B cell (primary cell): ENCODE results near the gene TTC38. TPM values are rescaled to one million over a fixed set of nuclear protein-coding genes. Genes with fewer than 3 reads are reported as not detected.

Experiments used
- ATAC-seq: fragments of 200-7000 bp; cut with Tn5 transposase; one replicate; pipeline ENCODE4 v1.10.0; 2021; ENCODE audit warnings: low read depth, mild to moderate bottlenecking, moderate number of reproducible peaks, moderate library complexity
- CTCF ChIA-PET: fragments of 350-600 bp; sonication (Branson Sonifier 250); formaldehyde crosslinking; loops from one replicate; lab custom pipeline; 2021; ENCODE audit warnings: antibody characterized with exemption, inconsistent platforms; lab: Charles Lee
- POLR2A ChIA-PET: fragments of 350-600 bp; sonication (Branson Sonifier 250); formaldehyde crosslinking; loops from one replicate; lab custom pipeline; 2021; ENCODE audit warnings: antibody characterized with exemption; lab: Charles Lee
- DNase-seq: peaks from one replicate; pipeline ENCODE4 v3.0.0; 2013
- H2AFZ ChIP-seq: 2 replicates; pipeline ENCODE4 v1.6.1; 2012; ENCODE audit warnings: mild to moderate bottlenecking, low read depth, low read length; ENCODE audit not compliant: insufficient read depth, poor library complexity, severe bottlenecking
- H3K27ac ChIP-seq, 2 donors: 1 replicate in 1 of 2; 2 replicates in 1 of 2; pipeline ENCODE4 v1.5.1; 2012 to 2013; ENCODE audit warnings: low read length in 2 of 2, mild to moderate bottlenecking in 2 of 2, moderate library complexity in 1 of 2
- H3K27me3 ChIP-seq, 4 experiments: fragments of 200-600 bp in 1 of 4; sonication (generic) in 1 of 4; replicated peaks in 1 of 4; 1 replicate in 2 of 4; 2 replicates in 2 of 4; pipeline versions ENCODE4 v1.6.1 to v1.7.0; 2013 to 2016; ENCODE audit warnings: low read length in 3 of 4, mild to moderate bottlenecking in 2 of 4, mixed read lengths in 1 of 4, moderate library complexity in 1 of 4; ENCODE audit not compliant: insufficient read depth in 4 of 4, control insufficient read depth in 3 of 4; ENCODE audit errors: control extremely low read depth in 1 of 4
- H3K36me3 ChIP-seq, 2 experiments: replicated peaks in 1 of 2; 1 replicate in 1 of 2; 2 replicates in 1 of 2; pipeline versions ENCODE4 v1.6.1 to v1.7.1; 2013; ENCODE audit warnings: low read length in 1 of 2; ENCODE audit not compliant: insufficient read depth in 2 of 2, control insufficient read depth in 1 of 2; ENCODE audit errors: control extremely low read depth in 1 of 2, extremely low read depth in 1 of 2
- H3K4me1 ChIP-seq, 2 donors: fragments of 200-600 bp in 1 of 2; sonication (generic) in 1 of 2; 1 replicate in 1 of 2; 2 replicates in 1 of 2; pipeline versions ENCODE4 v1.5.1 to v1.6.1; 2013 to 2017; ENCODE audit warnings: low read length in 2 of 2; ENCODE audit not compliant: control insufficient read depth in 2 of 2, insufficient read depth in 2 of 2
- H3K4me2 ChIP-seq: replicated peaks from 2 replicates; pipeline ENCODE3; 2012; ENCODE audit warnings: mild to moderate bottlenecking, low read depth, low read length; ENCODE audit not compliant: poor library complexity, severe bottlenecking
- H3K4me3 ChIP-seq, 5 experiments: fragments of 200-600 bp in 1 of 5; sonication (generic) in 1 of 5; 1 replicate in 3 of 5; 2 replicates in 2 of 5; pipeline versions ENCODE4 v1.5.1 to v1.7.0; 2011 to 2016; ENCODE audit warnings: low read length in 4 of 5, mild to moderate bottlenecking in 4 of 5, low read depth in 2 of 5, control low read depth in 1 of 5, moderate library complexity in 1 of 5; ENCODE audit not compliant: insufficient read depth in 1 of 5; ENCODE audit errors: control extremely low read depth in 1 of 5, extremely low read depth in 1 of 5
- H3K79me2 ChIP-seq: fragments of 200-600 bp; sonication (generic); one replicate; pipeline ENCODE4 v1.6.0; 2016; ENCODE audit warnings: low read length; ENCODE audit not compliant: control insufficient read depth, insufficient read depth
- H3K9ac ChIP-seq: fragments of 200-600 bp; sonication (generic); 2 replicates; pipeline ENCODE4 v1.6.1; 2017; ENCODE audit warnings: mild to moderate bottlenecking, low read length, moderate library complexity
- H3K9me3 ChIP-seq, 3 donors: one replicate each; pipeline versions ENCODE4 v1.6.1 to v1.7.1; 2013; ENCODE audit warnings: low read length in 2 of 3; ENCODE audit not compliant: control insufficient read depth in 2 of 3, insufficient read depth in 1 of 3; ENCODE audit errors: control extremely low read depth in 1 of 3
- H4K20me1 ChIP-seq: 2 replicates; pipeline ENCODE4 v1.6.0; 2012; ENCODE audit warnings: mild to moderate bottlenecking, low read length; ENCODE audit not compliant: insufficient read depth, control insufficient read depth, poor library complexity, severe bottlenecking
- H3K27ac Mint-ChIP-seq: one replicate; pipeline ENCODE4 v1.8.0; 2021; ENCODE audit warnings: mixed read lengths
- H3K27me3 Mint-ChIP-seq: one replicate; pipeline ENCODE4 v1.8.0; 2021; ENCODE audit warnings: mixed read lengths
- H3K4me1 Mint-ChIP-seq: one replicate; pipeline ENCODE4 v1.8.0; 2021; ENCODE audit warnings: mixed read lengths
- H3K4me3 Mint-ChIP-seq: one replicate; pipeline ENCODE4 v1.8.0; 2021; ENCODE audit warnings: mixed read lengths
- H3K9me3 Mint-ChIP-seq: one replicate; pipeline ENCODE4 v1.8.0; 2022; ENCODE audit warnings: mixed read lengths; ENCODE audit not compliant: insufficient read depth
- EZH2 ChIP-seq: IDR thresholded peaks from 2 replicates; pipeline ENCODE4 v1.6.1; 2012; ENCODE audit warnings: borderline replicate concordance, low read depth, mild to moderate bottlenecking, moderate library complexity, low read length; ENCODE audit not compliant: insufficient read depth, poor library complexity, severe bottlenecking
- WGBS: methylation state at CpG from one replicate; pipeline ENCODE4 v1.1.5; 2013; ENCODE audit warnings: missing lambda C conversion rate; ENCODE audit not compliant: insufficient coverage; 5-methylcytosine and 5-hydroxymethylcytosine counted together
- intact Hi-C: fragments of 100-400 bp; cut with micrococcal nuclease; formaldehyde crosslinking; loops from one replicate; pipeline ENCODE4 v1.10.0; 2022
- polyA plus RNA-seq: library from polyadenylated mRNA; depleted of rRNA; stranded (reverse); fragments of >200 nt; gene quantifications from 2 replicates; pipeline ENCODE4 v1.2.3, GENCODE V29; 2012
- total RNA-seq, 2 donors: library from RNA; stranded (reverse); fragments of 120-200 nt in 1 of 2; gene quantifications; 1 replicate in 1 of 2; 2 replicates in 1 of 2; pipeline versions ENCODE4 v1.2.3 to v1.2.4, GENCODE V29; 2013 to 2022
- TF ChIP-seq, protein P1 (sequence below): fragments of 200-600 bp; IDR thresholded peaks from one replicate; pipeline ENCODE4 v1.8.0; 2022; ENCODE audit warnings: antibody characterized with exemption, mild to moderate bottlenecking

TTC38 gene
- total and polyA plus RNA-seq, 2 donors (not counting 1 experiment from before 2014, with no cell fraction given): 10.8 to 13.3 TPM

DNA sequence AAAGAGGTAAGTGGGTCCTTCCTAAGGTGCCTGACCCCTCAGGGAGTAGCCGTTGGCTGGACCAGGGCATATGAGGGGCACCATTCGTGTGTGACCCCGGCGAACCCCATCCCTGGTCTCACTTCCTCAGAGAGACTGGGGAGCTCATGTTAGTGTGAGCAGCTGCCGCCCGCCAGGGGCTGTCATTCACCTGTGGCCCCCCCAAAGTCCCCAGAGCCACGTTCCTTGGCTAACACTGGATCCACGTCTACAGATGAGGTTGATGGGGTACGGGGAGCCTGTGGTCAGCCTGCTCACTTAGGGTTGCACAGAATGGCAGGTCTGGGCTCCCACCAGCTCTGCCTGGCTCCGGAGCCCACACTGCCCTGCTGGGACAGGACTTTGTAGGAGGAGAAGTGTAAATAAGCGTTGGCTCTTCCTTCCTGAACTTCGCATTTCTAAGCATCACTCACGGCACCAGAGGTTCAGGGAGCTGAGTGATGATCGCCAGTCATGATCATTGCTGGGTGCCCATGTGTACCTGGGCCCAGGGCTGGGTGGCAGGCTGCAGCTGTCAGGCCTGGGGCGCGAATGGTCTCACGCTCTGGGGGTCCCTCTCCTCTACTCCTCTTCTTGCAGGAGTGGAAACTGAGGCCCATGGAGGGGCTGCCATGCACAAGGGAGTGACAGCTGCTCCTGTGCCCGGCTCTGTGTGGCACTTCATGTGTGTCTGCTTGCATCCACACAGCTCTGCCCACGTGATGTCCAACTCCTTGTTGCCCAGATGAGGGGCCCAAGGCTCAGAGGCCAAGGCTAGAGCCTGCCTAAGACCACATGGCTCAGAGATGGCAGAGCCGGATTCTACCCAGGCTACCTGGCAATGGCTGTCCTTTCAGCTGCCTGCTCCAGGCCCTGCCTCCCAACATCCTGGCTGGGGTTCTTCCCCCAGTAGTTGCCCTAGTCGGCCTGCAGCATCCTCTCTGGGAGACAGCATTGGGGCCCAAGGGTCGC, 11.1 kb downstream of the TTC38 start:
- H3K4me3 Mint-ChIP-seq: no peak overlapping the region
- Histone ChIP-seq H2AFZ (no peak overlapping the region), H3K9me3 (no peaks in the 10 kb centered on the region), H3K4me1 (peaks cover 0 to 29% of the 10 kb centered on the region in 2 donors), H3K36me3 (peaks cover 0 to 15% of the 10 kb centered on the region in 2 experiments), H3K9ac (no peak overlapping the region), H3K4me3 (no peak overlapping the region), H3K4me2 (no peak overlapping the region), H3K79me2 (no peaks in the 10 kb centered on the region), H4K20me1 (no peaks in the 10 kb centered on the region), H3K27ac (no peak overlapping the region), H3K27me3 (no peaks in the 10 kb centered on the region)
- H3K4me1 Mint-ChIP-seq: peaks cover 16% of the 10 kb centered on the region
- DNase-seq (no peak), ATAC-seq (no peak)
- H3K27ac Mint-ChIP-seq: no peak overlapping the region
- 89% methylated on average over 20 of the region's 22 CpGs for WGBS
- ChIA-PET CTCF (interaction anchor here (1.2 kb wide), 1 partner anchor 34 kb away, joined by 3 read pairs; no protein-coding TSS in a partner anchor), POLR2A (no interaction called here)
- H3K27me3 Mint-ChIP-seq: no peaks in the 10 kb centered on the region
- intact Hi-C loops: no loop called here
- TF ChIP-seq, protein P1, sequence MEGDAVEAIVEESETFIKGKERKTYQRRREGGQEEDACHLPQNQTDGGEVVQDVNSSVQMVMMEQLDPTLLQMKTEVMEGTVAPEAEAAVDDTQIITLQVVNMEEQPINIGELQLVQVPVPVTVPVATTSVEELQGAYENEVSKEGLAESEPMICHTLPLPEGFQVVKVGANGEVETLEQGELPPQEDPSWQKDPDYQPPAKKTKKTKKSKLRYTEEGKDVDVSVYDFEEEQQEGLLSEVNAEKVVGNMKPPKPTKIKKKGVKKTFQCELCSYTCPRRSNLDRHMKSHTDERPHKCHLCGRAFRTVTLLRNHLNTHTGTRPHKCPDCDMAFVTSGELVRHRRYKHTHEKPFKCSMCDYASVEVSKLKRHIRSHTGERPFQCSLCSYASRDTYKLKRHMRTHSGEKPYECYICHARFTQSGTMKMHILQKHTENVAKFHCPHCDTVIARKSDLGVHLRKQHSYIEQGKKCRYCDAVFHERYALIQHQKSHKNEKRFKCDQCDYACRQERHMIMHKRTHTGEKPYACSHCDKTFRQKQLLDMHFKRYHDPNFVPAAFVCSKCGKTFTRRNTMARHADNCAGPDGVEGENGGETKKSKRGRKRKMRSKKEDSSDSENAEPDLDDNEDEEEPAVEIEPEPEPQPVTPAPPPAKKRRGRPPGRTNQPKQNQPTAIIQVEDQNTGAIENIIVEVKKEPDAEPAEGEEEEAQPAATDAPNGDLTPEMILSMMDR: no peak
- TF ChIP-seq EZH2: no peak
- no peaks in the 10 kb centered on the region for H3K9me3 Mint-ChIP-seq
